Measurements from ENCODE around the gene B4GALT6.

- TF ChIP-seq CTCF (IDR thresholded peaks at IDR 0.05): no peak
- TF ChIP-seq POLR2A (IDR thresholded peaks at IDR 0.05): no peak
These were observed 74.5 kb downstream of the B4GALT6 start for GRCh38 chr18:31609886-31610285.

Measured in esophagus squamous epithelium (tissue), 4 donors.